H9 (cell line): ENCODE measurements around the gene GRIK1. TPM values are rescaled to one million over a fixed set of nuclear protein-coding genes. Genes with fewer than 3 reads are reported as not detected.

ENCODE experiments used
- DNase-seq: peaks from one replicate; pipeline ENCODE4 v3.0.0-alpha.2; 2017
- H2AFZ ChIP-seq: one replicate; pipeline ENCODE4 v1.6.1; 2013; ENCODE audit warnings: mild to moderate bottlenecking, low read length, control low read depth, moderate library complexity
- H2AK5ac ChIP-seq: 2 replicates; pipeline ENCODE4 v1.6.1; 2013; ENCODE audit warnings: low read length, control low read depth, mixed read lengths; ENCODE audit not compliant: insufficient read length
- H2BK120ac ChIP-seq: one replicate; pipeline ENCODE4 v1.6.1; 2013; ENCODE audit warnings: low read depth, mild to moderate bottlenecking, low read length, control low read depth, inconsistent platforms; ENCODE audit not compliant: poor library complexity, severe bottlenecking
- H2BK12ac ChIP-seq: 2 replicates; pipeline ENCODE4 v1.6.1; 2013; ENCODE audit warnings: low read length, control low read depth, mixed read lengths, low read depth; ENCODE audit not compliant: insufficient read length
- H2BK15ac ChIP-seq: 2 replicates; pipeline ENCODE4 v1.6.1; 2013; ENCODE audit warnings: low read depth, low read length, control low read depth
- H2BK20ac ChIP-seq: one replicate; pipeline ENCODE4 v1.6.1; 2013; ENCODE audit warnings: low read depth, mild to moderate bottlenecking, low read length, control low read depth, inconsistent platforms; ENCODE audit not compliant: poor library complexity, severe bottlenecking
- H2BK5ac ChIP-seq: 2 replicates; pipeline ENCODE4 v1.6.1; 2013; ENCODE audit warnings: low read length, control low read depth, mixed read lengths; ENCODE audit not compliant: insufficient read length
- H3K14ac ChIP-seq: 2 replicates; pipeline ENCODE4 v1.6.1; 2013; ENCODE audit warnings: low read length, control low read depth; ENCODE audit not compliant: insufficient read depth
- H3K18ac ChIP-seq: 2 replicates; pipeline ENCODE4 v1.6.1; 2013; ENCODE audit warnings: low read depth, mild to moderate bottlenecking, mixed read lengths, low read length, control low read depth; ENCODE audit not compliant: insufficient read length
- H3K23ac ChIP-seq: 2 replicates; pipeline ENCODE4 v1.6.1; 2013; ENCODE audit warnings: low read length, control low read depth, mixed read lengths, low read depth; ENCODE audit not compliant: insufficient read length
- H3K23me2 ChIP-seq: 2 replicates; pipeline ENCODE4 v1.6.1; 2013; ENCODE audit warnings: low read depth, mild to moderate bottlenecking, mixed read lengths, low read length, control low read depth; ENCODE audit not compliant: insufficient read length, poor library complexity, severe bottlenecking
- H3K27ac ChIP-seq: 2 replicates; pipeline ENCODE4 v1.5.1; 2013; ENCODE audit warnings: low read length, control low read depth, mixed read lengths, low read depth; ENCODE audit not compliant: insufficient read length
- H3K27me3 ChIP-seq: 2 replicates; pipeline ENCODE4 v1.6.1; 2013; ENCODE audit warnings: low read length, control low read depth, inconsistent platforms; ENCODE audit not compliant: insufficient read depth
- H3K4ac ChIP-seq: 2 replicates; pipeline ENCODE4 v1.6.1; 2013; ENCODE audit warnings: low read depth, mild to moderate bottlenecking, control low read depth, inconsistent platforms, low read length, moderate library complexity
- H3K4me1 ChIP-seq: 2 replicates; pipeline ENCODE4 v1.6.1; 2013; ENCODE audit warnings: low read length, control low read depth, inconsistent platforms; ENCODE audit not compliant: insufficient read depth
- H3K4me2 ChIP-seq: 2 replicates; pipeline ENCODE4 v1.6.1; 2013; ENCODE audit warnings: low read length, control low read depth, mixed read lengths; ENCODE audit not compliant: insufficient read length, insufficient read depth
- H3K56ac ChIP-seq: 2 replicates; pipeline ENCODE4 v1.6.1; 2013; ENCODE audit warnings: low read depth, mild to moderate bottlenecking, mixed read lengths, low read length, control low read depth; ENCODE audit not compliant: insufficient read length
- H3K79me1 ChIP-seq: 2 replicates; pipeline ENCODE4 v1.6.1; 2013; ENCODE audit warnings: low read depth, mild to moderate bottlenecking, moderate library complexity, low read length, control low read depth, inconsistent platforms; ENCODE audit not compliant: insufficient read depth, poor library complexity, severe bottlenecking
- H3K79me2 ChIP-seq: 2 replicates; pipeline ENCODE4 v1.6.1; 2013; ENCODE audit warnings: low read length, control low read depth, inconsistent platforms; ENCODE audit not compliant: insufficient read depth
- H3K9ac ChIP-seq: 2 replicates; pipeline ENCODE4 v1.6.1; 2013; ENCODE audit warnings: low read length, control low read depth, mixed read lengths; ENCODE audit not compliant: insufficient read length; ENCODE audit errors: extremely low read depth
- H3K9me3 ChIP-seq: one replicate; pipeline ENCODE4 v1.6.1; 2013; ENCODE audit warnings: low read depth, low read length, inconsistent platforms; ENCODE audit not compliant: control insufficient read depth
- H3T11ph ChIP-seq: one replicate; pipeline ENCODE4 v1.6.1; 2013; ENCODE audit warnings: mild to moderate bottlenecking, low read length, control low read depth, inconsistent platforms
- H4K20me1 ChIP-seq: one replicate; pipeline ENCODE4 v1.6.1; 2013; ENCODE audit not compliant: control insufficient read depth, insufficient read length, insufficient read depth
- H4K5ac ChIP-seq: 2 replicates; pipeline ENCODE4 v1.6.1; 2013; ENCODE audit warnings: low read depth, mild to moderate bottlenecking, mixed read lengths, low read length, control low read depth; ENCODE audit not compliant: insufficient read length
- H4K8ac ChIP-seq: replicated peaks from 2 replicates; pipeline ENCODE4 v1.6.1; 2013; ENCODE audit warnings: low read length, control low read depth, mixed read lengths, low read depth; ENCODE audit not compliant: insufficient read length
- H4K91ac ChIP-seq: 2 replicates; pipeline ENCODE4 v1.6.1; 2013; ENCODE audit warnings: low read depth, mild to moderate bottlenecking, moderate library complexity, mixed read lengths, low read length, control low read depth; ENCODE audit not compliant: insufficient read length
- H3K27ac Mint-ChIP-seq, 3 experiments: 2 replicates in 2 of 3; 3 replicates in 1 of 3; pipeline ENCODE4 v1.8.0; 2020 to 2021; ENCODE audit warnings: mixed read lengths in 3 of 3, mild to moderate bottlenecking in 1 of 3, moderate library complexity in 1 of 3
- H3K27me3 Mint-ChIP-seq: 2 replicates; pipeline ENCODE4 v1.8.0; 2021; ENCODE audit warnings: low read depth, mild to moderate bottlenecking, moderate library complexity, mixed read lengths
- H3K36me3 Mint-ChIP-seq, 3 experiments: 2 replicates in 2 of 3; 3 replicates in 1 of 3; pipeline ENCODE4 v1.8.0; 2020 to 2021; ENCODE audit warnings: low read depth in 3 of 3, mixed read lengths in 3 of 3; ENCODE audit not compliant: insufficient read depth in 1 of 3
- H3K4me1 Mint-ChIP-seq, 2 experiments: 2 replicates each; pipeline ENCODE4 v1.8.0; 2020; ENCODE audit warnings: mixed read lengths in 2 of 2
- H3K4me3 Mint-ChIP-seq, 2 experiments: 2 replicates in 1 of 2; 3 replicates in 1 of 2; pipeline ENCODE4 v1.8.0; 2020 to 2021; ENCODE audit warnings: mild to moderate bottlenecking in 2 of 2, mixed read lengths in 2 of 2, moderate library complexity in 1 of 2
- H3K9me3 Mint-ChIP-seq, 2 experiments: 2 replicates in 1 of 2; 3 replicates in 1 of 2; pipeline ENCODE4 v1.8.0; 2020; ENCODE audit warnings: mild to moderate bottlenecking in 2 of 2, mixed read lengths in 2 of 2, moderate library complexity in 1 of 2
- CTCF ChIP-seq: fragments of 200-600 bp; sonication (generic); conservative IDR thresholded peaks from 3 replicates; pipeline ENCODE4 v1.8.0; 2021; ENCODE audit warnings: antibody characterized with exemption, mild to moderate bottlenecking
- WGBS: extraction: QIAGEN DNeasy Blood & Tissue Kit; methylation state at CpG from one replicate; pipeline ENCODE4 v1.1.7; 2013; ENCODE audit warnings: missing lambda C conversion rate, low lambda C conversion rate, mixed read lengths; ENCODE audit not compliant: insufficient read length; ENCODE audit errors: extremely low coverage; 5-methylcytosine and 5-hydroxymethylcytosine counted together
- total RNA-seq: library from RNA; stranded (reverse); gene quantifications from 2 replicates; pipeline ENCODE4 v1.2.1, GENCODE V29; 2021

The GRIK1 gene
- total RNA-seq, 1 experiment from 2014 or later = not detected

DNA sequence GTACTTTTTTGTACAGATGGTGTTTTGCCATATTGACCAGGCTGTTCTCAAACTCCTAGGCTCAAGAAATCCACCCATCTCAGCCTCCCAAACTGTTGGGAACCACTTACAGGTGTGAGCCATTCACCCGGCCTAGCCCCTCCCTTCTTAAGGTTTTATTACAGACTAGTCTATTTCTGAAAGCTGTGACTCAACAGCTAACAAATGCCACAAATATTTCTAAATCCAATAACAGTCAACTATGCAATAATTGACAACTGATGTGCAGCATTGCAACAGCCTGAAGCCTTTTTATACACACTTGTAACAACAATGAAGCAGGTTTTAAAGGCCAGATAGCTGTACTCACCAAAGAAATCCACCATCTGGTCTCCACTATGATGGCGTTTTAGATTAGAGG lies 51.4 kb downstream of the GRIK1 start:
- H3K4ac ChIP-seq = no peak overlapping the region
- no peak for TF ChIP-seq CTCF
- no peak overlapping the region for H2BK12ac ChIP-seq
- no peak overlapping the region for H2AFZ ChIP-seq
- H3K27ac ChIP-seq = no peak overlapping the region
- no peaks in the 10 kb centered on the region for H3K27me3 Mint-ChIP-seq
- H3K4me1 Mint-ChIP-seq = no peaks in the 10 kb centered on the region
- H3K4me2 ChIP-seq = no peak overlapping the region
- H3K27ac Mint-ChIP-seq = no peak overlapping the region
- H4K91ac ChIP-seq = no peak overlapping the region
- H2AK5ac ChIP-seq = no peak overlapping the region
- H3K18ac ChIP-seq = no peak overlapping the region
- H3K79me2 ChIP-seq = no peaks in the 10 kb centered on the region
- no peaks in the 10 kb centered on the region for H3K27me3 ChIP-seq
- no peak overlapping the region for H2BK20ac ChIP-seq
- H3K23ac ChIP-seq = no peak overlapping the region
- H3T11ph ChIP-seq = no peak overlapping the region
- H3K4me1 ChIP-seq = no peaks in the 10 kb centered on the region
- no peaks in the 10 kb centered on the region for H3K9me3 Mint-ChIP-seq
- no peak overlapping the region for H3K14ac ChIP-seq
- no peak overlapping the region for H2BK5ac ChIP-seq
- no peaks in the 10 kb centered on the region for H3K79me1 ChIP-seq
- no peak overlapping the region for H3K9ac ChIP-seq
- no peaks in the 10 kb centered on the region for H4K20me1 ChIP-seq
- H3K9me3 ChIP-seq = no peaks in the 10 kb centered on the region
- no peak overlapping the region for H2BK15ac ChIP-seq
- H3K4me3 Mint-ChIP-seq = no peak overlapping the region
- H4K5ac ChIP-seq = no peak overlapping the region
- H2BK120ac ChIP-seq = no peak overlapping the region
- H3K36me3 Mint-ChIP-seq = no peaks in the 10 kb centered on the region
- H3K56ac ChIP-seq = no peak overlapping the region
- H3K23me2 ChIP-seq = no peaks in the 10 kb centered on the region
- WGBS = no CpG with 5 or more reads among the region's 2 CpGs
- no peak overlapping the region for H4K8ac ChIP-seq
- DNase-seq = no peak
